Measurements from ENCODE around the gene LCK. TPM values are rescaled to one million over a fixed set of nuclear protein-coding genes. Genes with fewer than 3 reads are reported as not detected.

The LCK gene
- total and polyA plus RNA-seq, 12 donors: 0.25 to 7.1 (median 0.62) TPM

- DNase-seq (peak; percentile 88 to 95), ATAC-seq (peak; percentile 91 to 97 (median 96))
- Histone ChIP-seq H3K4me1 (peaks cover 5 to 36% (median 28%) of the 10 kb centered on the region in 9 donors), H3K36me3 (peaks cover 0 to 72% (median 20%) of the 10 kb centered on the region in 9 donors), H3K4me3 (peak within 1 kb of the TSS; percentile 65 to 94 (median 84)), H3K27ac (peak within 1 kb of the TSS; percentile 69 to 95 (median 90)), H3K9me3 (no peaks in the 10 kb centered on the region), H3K27me3 (no peaks in the 10 kb centered on the region)
- no peak for TF ChIP-seq CTCF (IDR thresholded peaks at IDR 0.05)
- WGBS, 2 donors: 0% methylated on average over 46 of the region's 46 CpGs
- intact Hi-C loops (cut with DNase I): loop anchor here in 6 of 10 donors (5.0 to 10.0 kb wide), 3 partner anchors 90 to 103 kb away; no protein-coding TSS in a partner anchor
Measured at GRCh38 chr1:32221980-32222755, 28.9 kb upstream of the LCK start, which contains the start of the genes EIF3I and TMEM234. TSS of gene EIF3I (plus strand) at chr1:32222407. CDS start at chr1:32222442, 35 bp downstream. TSS of gene TMEM234 (minus strand) at chr1:32222353. CDS start at chr1:32222322, 31 bp downstream.

- intact Hi-C loops (cut with DNase I): loop anchor here in 6 of 10 donors (5.0 to 10.0 kb wide), 3 partner anchors 89 to 101 kb away; no protein-coding TSS in a partner anchor
- Histone ChIP-seq H3K27me3 (no peaks in the 10 kb centered on the region), H3K9me3 (no peaks in the 10 kb centered on the region), H3K4me3 (peak overlapping the region in 4 of 10 donors; percentile 77 to 84 (median 82)), H3K4me1 (peaks cover 5 to 36% (median 28%) of the 10 kb centered on the region in 9 donors), H3K36me3 (peaks cover 0 to 72% (median 31%) of the 10 kb centered on the region in 9 donors), H3K27ac (peak overlapping the region in 8 of 10 donors; percentile 76 to 95 (median 92))
- DNase-seq: no peak
- TF ChIP-seq CTCF (IDR thresholded peaks at IDR 0.05): peak in 4 of 9 donors; percentile 17 to 34 (median 30)
- peak in 2 of 8 donors; percentile 22 to 41 for ATAC-seq
- WGBS, 2 donors: 56 to 65% methylated on average over 3 of the region's 3 CpGs
Measured at GRCh38 chr1:32223683-32224082, 27.4 kb upstream of the LCK start.

- Histone ChIP-seq H3K27ac (peak overlapping the region in 3 of 10 donors; percentile 91 to 93 (median 92)), H3K36me3 (peaks cover 0 to 72% (median 37%) of the 10 kb centered on the region in 9 donors), H3K27me3 (no peaks in the 10 kb centered on the region), H3K4me1 (peaks cover 5 to 36% (median 28%) of the 10 kb centered on the region in 9 donors), H3K9me3 (no peaks in the 10 kb centered on the region), H3K4me3 (peak overlapping the region in 1 of 10 donors; percentile 80)
- no peak for DNase-seq
- WGBS, 2 donors: 85 to 88% methylated on average over 4 of the region's 4 CpGs
- ATAC-seq: no peak
- no peak for TF ChIP-seq CTCF (IDR thresholded peaks at IDR 0.05)
- intact Hi-C loops (cut with DNase I): loop anchor here in 6 of 10 donors (5.0 to 10.0 kb wide), 3 partner anchors 88 to 101 kb away; no protein-coding TSS in a partner anchor
Measured at GRCh38 chr1:32224285-32224684, 26.8 kb upstream of the LCK start.

GRCh38 chr1:32228771-32229170 lies 22.3 kb upstream of the LCK start:
- intact Hi-C loops (cut with DNase I): loop anchor here in 1 of 10 donors (10.0 kb wide), 1 partner anchor 96 kb away; no protein-coding TSS in a partner anchor
- DNase-seq (no peak), ATAC-seq (no peak)
- Histone ChIP-seq H3K27ac (no peak overlapping the region), H3K9me3 (no peaks in the 10 kb centered on the region), H3K27me3 (no peaks in the 10 kb centered on the region), H3K4me3 (no peak overlapping the region), H3K36me3 (peaks cover 0 to 100% (median 62%) of the 10 kb centered on the region in 9 donors), H3K4me1 (peaks cover 0 to 8% (median 5%) of the 10 kb centered on the region in 9 donors)
- WGBS, 2 donors: 82 to 84% methylated on average over 3 of the region's 3 CpGs
- no peak for TF ChIP-seq CTCF (IDR thresholded peaks at IDR 0.05)

All from heart right ventricle (tissue), 16 donors.